CD14-positive monocyte (primary cell): Measurements from ENCODE around the gene TNFSF10. TPM values are rescaled to one million over a fixed set of nuclear protein-coding genes. Genes with fewer than 3 reads are reported as not detected.

Experiments
- DNase-seq, 3 donors: peaks; one replicate each; pipeline ENCODE4 v3.0.0-alpha.2; 2011 to 2022
- H2AFZ ChIP-seq: 2 replicates; pipeline ENCODE4 v1.6.0; 2012; ENCODE audit warnings: mild to moderate bottlenecking, low read depth, low read length, inconsistent platforms; ENCODE audit not compliant: insufficient read depth, poor library complexity, severe bottlenecking
- H3K27ac ChIP-seq, 2 donors: 1 replicate in 1 of 2; 2 replicates in 1 of 2; pipeline ENCODE4 v1.5.1; 2012 to 2013; ENCODE audit warnings: low read length in 2 of 2, control low read depth in 1 of 2, inconsistent platforms in 1 of 2, low read depth in 1 of 2, mild to moderate bottlenecking in 1 of 2
- H3K27me3 ChIP-seq, 2 donors: one replicate each; pipeline versions ENCODE4 v1.6.0 to v1.6.1; 2011 to 2013; ENCODE audit warnings: low read length in 2 of 2; ENCODE audit not compliant: control insufficient read depth in 2 of 2, insufficient read depth in 2 of 2
- H3K36me3 ChIP-seq, 2 donors: replicated peaks in 1 of 2; 1 replicate in 1 of 2; 2 replicates in 1 of 2; pipeline versions ENCODE4 v1.5.1 to v1.6.1; 2012 to 2013; ENCODE audit warnings: low read length in 2 of 2, control low read depth in 1 of 2, inconsistent platforms in 1 of 2, mild to moderate bottlenecking in 1 of 2; ENCODE audit not compliant: insufficient read depth in 2 of 2, control insufficient read depth in 1 of 2
- H3K4me1 ChIP-seq, 2 donors: 1 replicate in 1 of 2; 2 replicates in 1 of 2; pipeline versions ENCODE4 v1.5.1 to v1.6.1; 2012 to 2013; ENCODE audit warnings: low read length in 2 of 2, control low read depth in 1 of 2, inconsistent platforms in 1 of 2, mild to moderate bottlenecking in 1 of 2, moderate library complexity in 1 of 2; ENCODE audit not compliant: insufficient read depth in 2 of 2, control insufficient read depth in 1 of 2
- H3K4me2 ChIP-seq: replicated peaks from 2 replicates; pipeline ENCODE3; 2012; ENCODE audit warnings: low read length, moderate library complexity, mild to moderate bottlenecking; ENCODE audit not compliant: poor library complexity, severe bottlenecking; ENCODE audit errors: extremely low read depth
- H3K4me3 ChIP-seq, 3 experiments: fragments of 200-600 bp in 1 of 3; sonication (generic) in 1 of 3; replicated peaks in 1 of 3; 1 replicate in 2 of 3; 2 replicates in 1 of 3; pipeline ENCODE4 v1.5.1; 2011 to 2013; ENCODE audit warnings: low read length in 3 of 3, mild to moderate bottlenecking in 3 of 3, control low read depth in 2 of 3, low read depth in 2 of 3, inconsistent platforms in 1 of 3, moderate library complexity in 1 of 3
- H3K79me2 ChIP-seq: 2 replicates; pipeline ENCODE4 v1.6.0; 2012; ENCODE audit warnings: mild to moderate bottlenecking, control low read depth, inconsistent platforms, low read length, moderate library complexity; ENCODE audit not compliant: insufficient read depth
- H3K9ac ChIP-seq: 2 replicates; pipeline ENCODE4 v1.6.0; 2017; ENCODE audit warnings: low read length, mild to moderate bottlenecking; ENCODE audit not compliant: insufficient read depth, poor library complexity, severe bottlenecking
- H3K9me3 ChIP-seq, 2 donors: replicated peaks in 1 of 2; 1 replicate in 1 of 2; 2 replicates in 1 of 2; pipeline versions ENCODE4 v1.5.1 to v1.6.1; 2012 to 2013; ENCODE audit warnings: low read length in 2 of 2, control low read depth in 1 of 2; ENCODE audit not compliant: control insufficient read depth in 1 of 2, insufficient read depth in 1 of 2
- H4K20me1 ChIP-seq: 2 replicates; pipeline ENCODE4 v1.6.0; 2012; ENCODE audit warnings: mild to moderate bottlenecking, low read length, control low read depth, moderate library complexity; ENCODE audit not compliant: insufficient read depth
- H3K27ac Mint-ChIP-seq, 7 donors: one replicate each; pipeline ENCODE4 v1.8.0; 2020; ENCODE audit warnings: mild to moderate bottlenecking in 7 of 7, mixed read lengths in 7 of 7, moderate library complexity in 6 of 7, inconsistent platforms in 2 of 7
- H3K27me3 Mint-ChIP-seq, 3 donors: one replicate each; pipeline ENCODE4 v1.8.0; 2021 to 2022; ENCODE audit warnings: low read depth in 3 of 3, mild to moderate bottlenecking in 3 of 3, mixed read lengths in 3 of 3, moderate library complexity in 3 of 3, inconsistent platforms in 1 of 3
- H3K36me3 Mint-ChIP-seq, 2 donors: one replicate each; pipeline ENCODE4 v1.8.0; 2020; ENCODE audit warnings: mixed read lengths in 2 of 2, inconsistent platforms in 1 of 2, mild to moderate bottlenecking in 1 of 2
- H3K4me1 Mint-ChIP-seq: one replicate; pipeline ENCODE4 v1.8.0; 2020; ENCODE audit warnings: mild to moderate bottlenecking, mixed read lengths
- H3K4me3 Mint-ChIP-seq, 2 donors: one replicate each; pipeline ENCODE4 v1.8.0; 2020; ENCODE audit warnings: mild to moderate bottlenecking in 2 of 2, mixed read lengths in 2 of 2, moderate library complexity in 1 of 2
- H3K9me3 Mint-ChIP-seq, 7 donors: one replicate each; pipeline ENCODE4 v1.8.0; 2020 to 2022; ENCODE audit warnings: mixed read lengths in 7 of 7, mild to moderate bottlenecking in 6 of 7, moderate library complexity in 6 of 7, inconsistent platforms in 2 of 7
- CTCF ChIP-seq: fragments of 200-600 bp; IDR thresholded peaks from one replicate; pipeline ENCODE4 v1.8.0; 2022; ENCODE audit warnings: antibody characterized with exemption, mild to moderate bottlenecking
- WGBS: methylation state at CpG from one replicate; pipeline ENCODE4 v1.1.5; 2013; ENCODE audit warnings: missing lambda C conversion rate; ENCODE audit not compliant: insufficient coverage; 5-methylcytosine and 5-hydroxymethylcytosine counted together
- intact Hi-C, 2 donors: fragments of 100-400 bp; cut with micrococcal nuclease; formaldehyde crosslinking; loops; one replicate each; pipeline versions ENCODE4 v1.15.0 to v1.15.1; 2023
- polyA plus RNA-seq, 3 donors: library from polyadenylated mRNA; depleted of rRNA in 1 of 3; unstranded in 2 of 3; stranded (reverse) in 1 of 3; fragments of 300-500 nt in 2 of 3; fragments of >200 nt in 1 of 3; fragmentation: Illumina TruSeq in 2 of 3; gene quantifications; 1 replicate in 2 of 3; 2 replicates in 1 of 3; pipeline ENCODE4 v1.2.3, GENCODE V29; 2012 to 2021

Gene TNFSF10
- polyA plus RNA-seq, 3 donors = 146 to 293 (median 264) TPM

- Mint-ChIP-seq H3K4me1 (peaks cover 49% of the 10 kb centered on the region), H3K9me3 (peaks cover 0 to 2% (median 0%) of the 10 kb centered on the region in 7 donors), H3K27ac (peak overlapping the region; percentile 33 to 88 (median 70)), H3K27me3 (no peaks in the 10 kb centered on the region), H3K36me3 (no peaks in the 10 kb centered on the region), H3K4me3 (peak overlapping the region in 1 of 2 donors; percentile 35)
- Histone ChIP-seq H3K4me2 (peak overlapping the region; percentile 14), H3K27ac (peak overlapping the region; percentile 50 to 95), H3K4me3 (peak overlapping the region in 1 of 3 experiments; percentile 9), H3K4me1 (peaks cover 60 to 61% of the 10 kb centered on the region in 2 donors), H3K9me3 (no peaks in the 10 kb centered on the region), H4K20me1 (no peaks in the 10 kb centered on the region), H3K79me2 (peaks cover 3% of the 10 kb centered on the region), H3K9ac (no peak overlapping the region), H2AFZ (peak overlapping the region; percentile 43), H3K27me3 (no peaks in the 10 kb centered on the region), H3K36me3 (no peaks in the 10 kb centered on the region)
- no peak for DNase-seq
- no CpG with 5 or more reads among the region's 3 CpGs for WGBS
- no peak for TF ChIP-seq CTCF
- intact Hi-C loops = no loop called here
Observed at GRCh38 chr3:172557515-172558220, 34.4 kb upstream of the TNFSF10 start.

- H3K9me3 ChIP-seq = no peaks in the 10 kb centered on the region
- no peaks in the 10 kb centered on the region for H3K27me3 ChIP-seq
- no peak overlapping the region for H3K4me3 Mint-ChIP-seq
- H4K20me1 ChIP-seq = no peaks in the 10 kb centered on the region
- H3K79me2 ChIP-seq = no peaks in the 10 kb centered on the region
- 100% methylated on average over 1 of the region's 6 CpGs for WGBS
- no peak overlapping the region for H3K4me2 ChIP-seq
- no peak overlapping the region for H3K27ac Mint-ChIP-seq
- H3K9me3 Mint-ChIP-seq = peaks cover 0 to 2% (median under 1%) of the 10 kb centered on the region in 7 donors
- peaks cover 46% of the 10 kb centered on the region for H3K4me1 Mint-ChIP-seq
- no peak overlapping the region for H2AFZ ChIP-seq
- H3K36me3 Mint-ChIP-seq = no peaks in the 10 kb centered on the region
- DNase-seq = no peak
- no peak overlapping the region for H3K9ac ChIP-seq
- H3K36me3 ChIP-seq = no peaks in the 10 kb centered on the region
- no peaks in the 10 kb centered on the region for H3K27me3 Mint-ChIP-seq
- TF ChIP-seq CTCF = no peak
- H3K27ac ChIP-seq = no peak overlapping the region
- peaks cover 26 to 33% of the 10 kb centered on the region in 2 donors for H3K4me1 ChIP-seq
- intact Hi-C loops = no loop called here
- H3K4me3 ChIP-seq = no peak overlapping the region
Observed at GRCh38 chr3:172553526-172554252, 30.5 kb upstream of the TNFSF10 start.
